ENCODE measurements around the gene CMTR1.

Gene CMTR1

GRCh38 chr6:37518116-37518515 is 85.1 kb downstream of the CMTR1 start (continued):
- no peak for TF ChIP-seq ZNF548 (tag by site-specific recombination; IDR thresholded peaks at IDR 0.05)
- no peak for TF ChIP-seq ZNF221 (tag by site-specific recombination; IDR thresholded peaks at IDR 0.05; ENCODE audit: borderline replicate concordance)
- TF ChIP-seq KLF7 (tag by site-specific recombination; IDR thresholded peaks at IDR 0.05; ENCODE audit: borderline replicate concordance): no peak
- TF ChIP-seq PBX3 (CRISPR knock-in tag; IDR thresholded peaks at IDR 0.05): no peak
- no peak for TF ChIP-seq CTCF (tag by site-specific recombination; IDR thresholded peaks at IDR 0.05)

- CTCF ChIA-PET: interaction anchor here (0.5 kb wide), 1 partner anchor 1200 kb away, joined by 3 read pairs; no protein-coding TSS in a partner anchor
- Histone ChIP-seq H3K4me1 (ENCODE audit: control insufficient read depth, insufficient read depth, low read length) (peaks cover 11% of the 10 kb centered on the region), H3K4me3 (ENCODE audit: low read depth, low read length) (no peak overlapping the region), H3K36me3 (ENCODE audit: control insufficient read depth in 2 of 2, insufficient read depth in 1 of 2, low read length in 2 of 2) (no peaks in the 10 kb centered on the region), H3K9me3 (ENCODE audit: control insufficient read depth, insufficient read depth, low read depth, low read length) (no peaks in the 10 kb centered on the region), H3K27ac (ENCODE audit: extremely low read depth, low read depth, low read length) (no peak overlapping the region)
- TF ChIP-seq ZNF16 (tag by site-specific recombination; IDR thresholded peaks at IDR 0.05; ENCODE audit: low read depth) (no peak), ZSCAN16 (tag by site-specific recombination; IDR thresholded peaks at IDR 0.05) (no peak), ZNF670 (tag by site-specific recombination; IDR thresholded peaks at IDR 0.05; ENCODE audit: low read depth) (no peak), SETDB1 (IDR thresholded peaks at IDR 0.05; ENCODE audit: insufficient read length, low read length) (no peak), ZNF133 (tag by site-specific recombination; IDR thresholded peaks at IDR 0.05) (no peak), ZBTB6 (tag by site-specific recombination; IDR thresholded peaks at IDR 0.05) (no peak), ZNF248 (tag by site-specific recombination; IDR thresholded peaks at IDR 0.05) (no peak), ZNF514 (tag by site-specific recombination; IDR thresholded peaks at IDR 0.05) (no peak), ZNF423 (tag by site-specific recombination; IDR thresholded peaks at IDR 0.05) (no peak), ZNF19 (tag by site-specific recombination; IDR thresholded peaks at IDR 0.05; ENCODE audit: low read depth) (no peak), ZNF544 (tag by site-specific recombination; IDR thresholded peaks at IDR 0.05) (no peak)
- POLR2A ChIA-PET: no interaction called here
Measured at GRCh38 chr6:37519461-37519860, 86.4 kb downstream of the CMTR1 start.

GRCh38 chr6:37520926-37521325 is 87.9 kb downstream of the CMTR1 start:
- TF ChIP-seq ZNF76 (tag by site-specific recombination; IDR thresholded peaks at IDR 0.05; ENCODE audit: borderline replicate concordance, low read depth): no peak
- no peak for TF ChIP-seq ZSCAN4 (tag by site-specific recombination; IDR thresholded peaks at IDR 0.05)
- TF ChIP-seq BCL11B (tag by site-specific recombination; IDR thresholded peaks at IDR 0.05; ENCODE audit: low read depth): no peak
- no peak for TF ChIP-seq INSM2 (tag by site-specific recombination; IDR thresholded peaks at IDR 0.05)
- no peak for TF ChIP-seq ZXDB (tag by site-specific recombination; IDR thresholded peaks at IDR 0.05)
- TF ChIP-seq ZNF362 (tag by site-specific recombination; IDR thresholded peaks at IDR 0.05): no peak
- no peak for TF ChIP-seq ZNF404 (tag by site-specific recombination; IDR thresholded peaks at IDR 0.05)
- TF ChIP-seq KLF7 (tag by site-specific recombination; IDR thresholded peaks at IDR 0.05; ENCODE audit: borderline replicate concordance): no peak
- TF ChIP-seq ZNF223 (tag by site-specific recombination; IDR thresholded peaks at IDR 0.05): no peak
- ChIA-PET CTCF (no interaction called here), POLR2A (no interaction called here)

More at GRCh38 chr6:37520926-37521325, 87.9 kb downstream of the CMTR1 start:
- Histone ChIP-seq H3K4me3 (ENCODE audit: low read depth, low read length) (no peak overlapping the region), H3K36me3 (ENCODE audit: control insufficient read depth in 2 of 2, insufficient read depth in 1 of 2, low read length in 2 of 2) (no peaks in the 10 kb centered on the region), H3K4me1 (ENCODE audit: control insufficient read depth, insufficient read depth, low read length) (peaks cover 8% of the 10 kb centered on the region), H3K9me3 (ENCODE audit: control insufficient read depth, insufficient read depth, low read depth, low read length) (no peaks in the 10 kb centered on the region), H3K27ac (ENCODE audit: extremely low read depth, low read depth, low read length) (no peak overlapping the region)
